GM23338 (cell line): Measurements from ENCODE around the gene COX8A. TPM values are rescaled to one million over a fixed set of nuclear protein-coding genes. Genes with fewer than 3 reads are reported as not detected.

ENCODE experiments used
- ATAC-seq: fragments of 200-7000 bp; cut with Tn5 transposase; 3 replicates; pipeline ENCODE4 v1.9.1; 2020
- DNase-seq: peaks from one replicate; pipeline ENCODE4 v3.0.0-alpha.2; 2015; ENCODE audit warnings: low spot score
- H2AFZ ChIP-seq: fragments of 200-600 bp; sonication (generic); 2 replicates; pipeline ENCODE4 v1.8.0; 2016; ENCODE audit warnings: antibody characterized with exemption, mild to moderate bottlenecking, moderate library complexity
- H3F3A ChIP-seq: fragments of 200-600 bp; sonication (generic); replicated peaks from 2 replicates; pipeline ENCODE4 v1.8.0; 2017; ENCODE audit warnings: antibody characterized with exemption, mixed run types, low read depth
- H3K27ac ChIP-seq: fragments of 200-600 bp; sonication (generic); 2 replicates; pipeline ENCODE4 v1.6.1; 2016; ENCODE audit warnings: low read depth
- H3K27me3 ChIP-seq: fragments of 200-600 bp; sonication (generic); 2 replicates; pipeline ENCODE4 v1.8.0; 2016; ENCODE audit warnings: mild to moderate bottlenecking, mixed run types, moderate library complexity; ENCODE audit not compliant: insufficient read depth
- H3K36me3 ChIP-seq: fragments of 200-600 bp; sonication (generic); 2 replicates; pipeline ENCODE4 v1.8.0; 2016; ENCODE audit warnings: mild to moderate bottlenecking; ENCODE audit not compliant: insufficient read depth
- H3K4me1 ChIP-seq: fragments of 200-600 bp; sonication (generic); 2 replicates; pipeline ENCODE4 v1.8.0; 2016; ENCODE audit warnings: mild to moderate bottlenecking, moderate library complexity; ENCODE audit not compliant: insufficient read depth
- H3K4me2 ChIP-seq: fragments of 200-600 bp; sonication (generic); 2 replicates; pipeline ENCODE4 v1.7.1; 2017; ENCODE audit warnings: mixed run types
- H3K4me3 ChIP-seq: fragments of 200-600 bp; sonication (generic); 2 replicates; pipeline ENCODE4 v1.6.1; 2016; ENCODE audit warnings: mixed run types
- H3K79me2 ChIP-seq: fragments of 200-600 bp; sonication (generic); replicated peaks from 2 replicates; pipeline ENCODE4 v1.8.0; 2017; ENCODE audit warnings: mild to moderate bottlenecking; ENCODE audit not compliant: insufficient read depth
- H3K9me2 ChIP-seq: fragments of 200-600 bp; sonication (generic); 2 replicates; pipeline ENCODE4 v1.8.0; 2017; ENCODE audit not compliant: insufficient read depth
- H4K20me1 ChIP-seq: fragments of 200-600 bp; sonication (generic); replicated peaks from 2 replicates; pipeline ENCODE4 v1.8.0; 2017; ENCODE audit warnings: mild to moderate bottlenecking; ENCODE audit not compliant: insufficient read depth
- H3K27ac Mint-ChIP-seq: 2 replicates; pipeline ENCODE4 v1.8.0; 2020; ENCODE audit warnings: inconsistent platforms, mild to moderate bottlenecking, moderate library complexity, mixed read lengths
- H3K27me3 Mint-ChIP-seq: 3 replicates; pipeline ENCODE4 v1.8.0; 2022; ENCODE audit warnings: low read depth, mild to moderate bottlenecking, moderate library complexity, mixed read lengths, inconsistent platforms; ENCODE audit not compliant: insufficient read depth, poor library complexity
- H3K36me3 Mint-ChIP-seq: 3 replicates; pipeline ENCODE4 v1.8.0; 2021; ENCODE audit warnings: low read depth, mild to moderate bottlenecking, inconsistent platforms, moderate library complexity, mixed read lengths
- H3K4me1 Mint-ChIP-seq: 3 replicates; pipeline ENCODE4 v1.8.0; 2020; ENCODE audit warnings: mild to moderate bottlenecking, inconsistent platforms, mixed read lengths
- H3K4me3 Mint-ChIP-seq: 3 replicates; pipeline ENCODE4 v1.8.0; 2021; ENCODE audit warnings: moderate library complexity, mild to moderate bottlenecking, inconsistent platforms, mixed read lengths
- H3K9me3 Mint-ChIP-seq: 3 replicates; pipeline ENCODE4 v1.8.0; 2020; ENCODE audit warnings: moderate library complexity, mild to moderate bottlenecking, inconsistent platforms, mixed read lengths
- CREB1 ChIP-seq: fragments of 250-450 bp; sonication (Bioruptor Pico); IDR thresholded peaks from 2 replicates; pipeline ENCODE4 v1.5.0; 2020; ENCODE audit warnings: low read depth, mild to moderate bottlenecking, moderate library complexity
- STAT1 ChIP-seq: IDR thresholded peaks from one replicate; pipeline ENCODE4 v1.6.1; 2016; ENCODE audit warnings: antibody characterized with exemption; ENCODE audit not compliant: unreplicated experiment
- polyA plus RNA-seq: library from polyadenylated mRNA; unstranded; fragments of >200 nt; fragmentation: Nextera tagmentation; extraction: Ambion mirVana; gene quantifications from 2 replicates; pipeline ENCODE4 v1.2.1, GENCODE V29; 2016
- total RNA-seq: library from RNA; depleted of rRNA; stranded (reverse); fragments of >200 nt; shearing (Covaris generic); gene quantifications from 2 replicates; pipeline ENCODE4 v1.2.3, GENCODE V29; 2014
- TF ChIP-seq, protein P1 (sequence below): fragments of 250-450 bp; sonication (Bioruptor Pico); IDR thresholded peaks from 2 replicates; pipeline ENCODE4 v1.5.0; 2020; ENCODE audit warnings: mild to moderate bottlenecking, moderate library complexity
- TF ChIP-seq, protein P2 (sequence below): IDR thresholded peaks from 2 replicates; pipeline ENCODE4 v1.6.1; 2016; ENCODE audit warnings: antibody characterized with exemption
- TF ChIP-seq, protein P3 (sequence below): IDR thresholded peaks from one replicate; pipeline ENCODE4 v1.6.1; 2018; ENCODE audit warnings: antibody characterized with exemption; ENCODE audit not compliant: unreplicated experiment

Gene COX8A
- total and polyA plus RNA-seq, 2 experiments from 2014 or later, result 427 to 483 TPM

DNA sequence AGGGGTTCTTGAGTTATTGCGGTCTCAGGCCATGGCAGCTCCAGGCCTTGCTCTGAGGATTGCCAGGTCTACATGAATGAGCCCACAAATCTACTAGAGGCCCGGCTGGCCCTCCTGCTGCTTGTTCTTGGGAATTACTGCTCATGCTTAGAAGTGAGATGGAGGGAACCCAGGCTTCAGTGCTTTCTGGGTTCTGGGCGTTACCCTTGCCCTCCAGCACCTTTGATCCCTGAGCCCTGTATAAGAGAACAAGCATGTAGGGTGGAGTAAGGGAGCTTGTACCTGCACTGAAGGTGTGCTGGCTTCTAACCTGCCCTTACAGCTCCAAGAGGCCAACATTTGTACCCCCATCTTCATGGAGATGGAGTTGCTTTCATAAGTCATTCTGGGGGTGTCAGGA, 31.6 kb upstream of the COX8A start (continued):
- TF ChIP-seq, protein P1, sequence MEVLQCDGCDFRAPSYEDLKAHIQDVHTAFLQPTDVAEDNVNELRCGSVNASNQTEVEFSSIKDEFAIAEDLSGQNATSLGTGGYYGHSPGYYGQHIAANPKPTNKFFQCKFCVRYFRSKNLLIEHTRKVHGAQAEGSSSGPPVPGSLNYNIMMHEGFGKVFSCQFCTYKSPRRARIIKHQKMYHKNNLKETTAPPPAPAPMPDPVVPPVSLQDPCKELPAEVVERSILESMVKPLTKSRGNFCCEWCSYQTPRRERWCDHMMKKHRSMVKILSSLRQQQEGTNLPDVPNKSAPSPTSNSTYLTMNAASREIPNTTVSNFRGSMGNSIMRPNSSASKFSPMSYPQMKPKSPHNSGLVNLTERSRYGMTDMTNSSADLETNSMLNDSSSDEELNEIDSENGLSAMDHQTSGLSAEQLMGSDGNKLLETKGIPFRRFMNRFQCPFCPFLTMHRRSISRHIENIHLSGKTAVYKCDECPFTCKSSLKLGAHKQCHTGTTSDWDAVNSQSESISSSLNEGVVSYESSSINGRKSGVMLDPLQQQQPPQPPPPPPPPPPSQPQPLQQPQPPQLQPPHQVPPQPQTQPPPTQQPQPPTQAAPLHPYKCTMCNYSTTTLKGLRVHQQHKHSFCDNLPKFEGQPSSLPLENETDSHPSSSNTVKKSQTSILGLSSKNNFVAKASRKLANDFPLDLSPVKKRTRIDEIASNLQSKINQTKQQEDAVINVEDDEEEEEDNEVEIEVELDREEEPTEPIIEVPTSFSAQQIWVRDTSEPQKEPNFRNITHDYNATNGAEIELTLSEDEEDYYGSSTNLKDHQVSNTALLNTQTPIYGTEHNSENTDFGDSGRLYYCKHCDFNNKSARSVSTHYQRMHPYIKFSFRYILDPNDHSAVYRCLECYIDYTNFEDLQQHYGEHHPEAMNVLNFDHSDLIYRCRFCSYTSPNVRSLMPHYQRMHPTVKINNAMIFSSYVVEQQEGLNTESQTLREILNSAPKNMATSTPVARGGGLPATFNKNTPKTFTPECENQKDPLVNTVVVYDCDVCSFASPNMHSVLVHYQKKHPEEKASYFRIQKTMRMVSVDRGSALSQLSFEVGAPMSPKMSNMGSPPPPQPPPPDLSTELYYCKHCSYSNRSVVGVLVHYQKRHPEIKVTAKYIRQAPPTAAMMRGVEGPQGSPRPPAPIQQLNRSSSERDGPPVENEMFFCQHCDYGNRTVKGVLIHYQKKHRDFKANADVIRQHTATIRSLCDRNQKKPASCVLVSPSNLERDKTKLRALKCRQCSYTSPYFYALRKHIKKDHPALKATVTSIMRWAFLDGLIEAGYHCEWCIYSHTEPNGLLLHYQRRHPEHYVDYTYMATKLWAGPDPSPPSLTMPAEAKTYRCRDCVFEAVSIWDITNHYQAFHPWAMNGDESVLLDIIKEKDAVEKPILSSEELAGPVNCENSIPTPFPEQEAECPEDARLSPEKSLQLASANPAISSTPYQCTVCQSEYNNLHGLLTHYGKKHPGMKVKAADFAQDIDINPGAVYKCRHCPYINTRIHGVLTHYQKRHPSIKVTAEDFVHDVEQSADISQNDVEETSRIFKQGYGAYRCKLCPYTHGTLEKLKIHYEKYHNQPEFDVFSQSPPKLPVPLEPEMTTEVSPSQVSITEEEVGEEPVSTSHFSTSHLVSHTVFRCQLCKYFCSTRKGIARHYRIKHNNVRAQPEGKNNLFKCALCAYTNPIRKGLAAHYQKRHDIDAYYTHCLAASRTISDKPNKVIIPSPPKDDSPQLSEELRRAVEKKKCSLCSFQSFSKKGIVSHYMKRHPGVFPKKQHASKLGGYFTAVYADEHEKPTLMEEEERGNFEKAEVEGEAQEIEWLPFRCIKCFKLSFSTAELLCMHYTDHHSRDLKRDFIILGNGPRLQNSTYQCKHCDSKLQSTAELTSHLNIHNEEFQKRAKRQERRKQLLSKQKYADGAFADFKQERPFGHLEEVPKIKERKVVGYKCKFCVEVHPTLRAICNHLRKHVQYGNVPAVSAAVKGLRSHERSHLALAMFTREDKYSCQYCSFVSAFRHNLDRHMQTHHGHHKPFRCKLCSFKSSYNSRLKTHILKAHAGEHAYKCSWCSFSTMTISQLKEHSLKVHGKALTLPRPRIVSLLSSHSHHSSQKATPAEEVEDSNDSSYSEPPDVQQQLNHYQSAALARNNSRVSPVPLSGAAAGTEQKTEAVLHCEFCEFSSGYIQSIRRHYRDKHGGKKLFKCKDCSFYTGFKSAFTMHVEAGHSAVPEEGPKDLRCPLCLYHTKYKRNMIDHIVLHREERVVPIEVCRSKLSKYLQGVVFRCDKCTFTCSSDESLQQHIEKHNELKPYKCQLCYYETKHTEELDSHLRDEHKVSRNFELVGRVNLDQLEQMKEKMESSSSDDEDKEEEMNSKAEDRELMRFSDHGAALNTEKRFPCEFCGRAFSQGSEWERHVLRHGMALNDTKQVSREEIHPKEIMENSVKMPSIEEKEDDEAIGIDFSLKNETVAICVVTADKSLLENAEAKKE (CRISPR knock-in tag), result no peak
- no peak for TF ChIP-seq CREB1

DNA sequence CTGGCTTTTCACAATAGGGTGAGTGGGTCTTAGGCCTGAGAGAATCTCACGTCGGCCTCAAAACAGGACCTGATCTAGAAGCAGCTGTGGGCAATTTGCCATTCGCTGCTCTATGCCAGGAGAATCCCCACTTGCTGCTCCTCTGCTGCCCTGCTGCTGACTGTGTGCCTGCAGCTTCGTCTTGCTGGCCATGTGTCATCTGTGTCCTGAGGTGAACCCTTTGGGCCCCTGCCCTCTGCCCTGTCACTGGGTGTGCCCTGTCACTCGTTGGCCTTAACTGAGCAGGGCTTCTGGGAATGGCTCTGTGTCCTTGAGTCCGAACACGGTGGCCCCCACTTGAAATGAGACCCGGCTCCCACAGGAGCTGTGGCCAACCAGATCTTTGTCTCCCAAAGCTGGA, 29.4 kb upstream of the COX8A start:
- DNase-seq (no peak), ATAC-seq (no peak)
- no peak overlapping the region for H3K27ac Mint-ChIP-seq
- Histone ChIP-seq H3K27ac (no peak overlapping the region), H3K4me3 (no peak overlapping the region), H3K4me2 (no peak overlapping the region), H3K27me3 (no peaks in the 10 kb centered on the region), H3F3A (peaks cover 23% of the 10 kb centered on the region), H4K20me1 (peaks cover 38% of the 10 kb centered on the region), H3K79me2 (peaks cover 46% of the 10 kb centered on the region), H3K36me3 (peaks cover 13% of the 10 kb centered on the region), H2AFZ (no peak overlapping the region), H3K4me1 (no peaks in the 10 kb centered on the region; the same call in 1 of the 2 replicates), H3K9me2 (no peaks in the 10 kb centered on the region)
- no peak overlapping the region for H3K4me3 Mint-ChIP-seq
- H3K36me3 Mint-ChIP-seq, result peaks cover 28% of the 10 kb centered on the region
- H3K4me1 Mint-ChIP-seq, result peaks cover 4% of the 10 kb centered on the region; the same call in 1 of the 3 replicates
- H3K9me3 Mint-ChIP-seq, result no peaks in the 10 kb centered on the region
- peaks cover 13% of the 10 kb centered on the region for H3K27me3 Mint-ChIP-seq
- no peak for TF ChIP-seq STAT1
- TF ChIP-seq, protein P2, sequence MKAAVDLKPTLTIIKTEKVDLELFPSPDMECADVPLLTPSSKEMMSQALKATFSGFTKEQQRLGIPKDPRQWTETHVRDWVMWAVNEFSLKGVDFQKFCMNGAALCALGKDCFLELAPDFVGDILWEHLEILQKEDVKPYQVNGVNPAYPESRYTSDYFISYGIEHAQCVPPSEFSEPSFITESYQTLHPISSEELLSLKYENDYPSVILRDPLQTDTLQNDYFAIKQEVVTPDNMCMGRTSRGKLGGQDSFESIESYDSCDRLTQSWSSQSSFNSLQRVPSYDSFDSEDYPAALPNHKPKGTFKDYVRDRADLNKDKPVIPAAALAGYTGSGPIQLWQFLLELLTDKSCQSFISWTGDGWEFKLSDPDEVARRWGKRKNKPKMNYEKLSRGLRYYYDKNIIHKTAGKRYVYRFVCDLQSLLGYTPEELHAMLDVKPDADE, result no peak
- TF ChIP-seq, protein P3, sequence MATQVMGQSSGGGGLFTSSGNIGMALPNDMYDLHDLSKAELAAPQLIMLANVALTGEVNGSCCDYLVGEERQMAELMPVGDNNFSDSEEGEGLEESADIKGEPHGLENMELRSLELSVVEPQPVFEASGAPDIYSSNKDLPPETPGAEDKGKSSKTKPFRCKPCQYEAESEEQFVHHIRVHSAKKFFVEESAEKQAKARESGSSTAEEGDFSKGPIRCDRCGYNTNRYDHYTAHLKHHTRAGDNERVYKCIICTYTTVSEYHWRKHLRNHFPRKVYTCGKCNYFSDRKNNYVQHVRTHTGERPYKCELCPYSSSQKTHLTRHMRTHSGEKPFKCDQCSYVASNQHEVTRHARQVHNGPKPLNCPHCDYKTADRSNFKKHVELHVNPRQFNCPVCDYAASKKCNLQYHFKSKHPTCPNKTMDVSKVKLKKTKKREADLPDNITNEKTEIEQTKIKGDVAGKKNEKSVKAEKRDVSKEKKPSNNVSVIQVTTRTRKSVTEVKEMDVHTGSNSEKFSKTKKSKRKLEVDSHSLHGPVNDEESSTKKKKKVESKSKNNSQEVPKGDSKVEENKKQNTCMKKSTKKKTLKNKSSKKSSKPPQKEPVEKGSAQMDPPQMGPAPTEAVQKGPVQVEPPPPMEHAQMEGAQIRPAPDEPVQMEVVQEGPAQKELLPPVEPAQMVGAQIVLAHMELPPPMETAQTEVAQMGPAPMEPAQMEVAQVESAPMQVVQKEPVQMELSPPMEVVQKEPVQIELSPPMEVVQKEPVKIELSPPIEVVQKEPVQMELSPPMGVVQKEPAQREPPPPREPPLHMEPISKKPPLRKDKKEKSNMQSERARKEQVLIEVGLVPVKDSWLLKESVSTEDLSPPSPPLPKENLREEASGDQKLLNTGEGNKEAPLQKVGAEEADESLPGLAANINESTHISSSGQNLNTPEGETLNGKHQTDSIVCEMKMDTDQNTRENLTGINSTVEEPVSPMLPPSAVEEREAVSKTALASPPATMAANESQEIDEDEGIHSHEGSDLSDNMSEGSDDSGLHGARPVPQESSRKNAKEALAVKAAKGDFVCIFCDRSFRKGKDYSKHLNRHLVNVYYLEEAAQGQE, result no peak
